Prostate gland (tissue), 2 donors: Measurements from ENCODE around the gene SCNN1A. TPM values are rescaled to one million over a fixed set of nuclear protein-coding genes. Genes with fewer than 3 reads are reported as not detected.
A peak's percentile ranks its signal among the peaks of the same experiment; 100 is the strongest.

Source experiments
- DNase-seq: peaks from one replicate; pipeline ENCODE4 v3.0.0-alpha.2; 2019; ENCODE audit warnings: low spot score
- H3K27ac ChIP-seq, 2 donors: fragments of 200-600 bp; sonication (generic); 2 replicates each; pipeline ENCODE4 v1.5.1; 2017 to 2019
- H3K27me3 ChIP-seq: fragments of 200-600 bp; sonication (generic); replicated peaks from 2 replicates; pipeline ENCODE4 v1.5.1; 2019; ENCODE audit not compliant: insufficient read depth
- H3K36me3 ChIP-seq, 2 donors: fragments of 200-600 bp; sonication (generic); 1 replicate in 1 of 2; 2 replicates in 1 of 2; pipeline versions ENCODE4 v1.5.1 to v1.8.1; 2017 to 2019
- H3K4me1 ChIP-seq: fragments of 200-600 bp; sonication (generic); replicated peaks from 2 replicates; pipeline ENCODE4 v1.5.1; 2019
- H3K4me3 ChIP-seq, 2 donors: fragments of 200-600 bp; sonication (generic); 2 replicates each; pipeline ENCODE4 v1.5.1; 2017 to 2019
- H3K9me3 ChIP-seq: fragments of 200-600 bp; sonication (generic); 2 replicates; pipeline ENCODE4 v1.5.1; 2017
- POLR2A ChIP-seq: fragments of 450-650 bp; IDR thresholded peaks from one replicate; pipeline ENCODE4 v1.6.1; 2016; ENCODE audit warnings: antibody characterized with exemption, mild to moderate bottlenecking
- POLR2AphosphoS5 ChIP-seq: sonication (generic); formaldehyde crosslinking; IDR thresholded peaks from one replicate; pipeline ENCODE4 v1.6.1; 2017; ENCODE audit warnings: antibody characterized with exemption
- WGBS: methylation state at CpG from one replicate; pipeline ENCODE4 v1.1.5; 2018; 5-methylcytosine and 5-hydroxymethylcytosine counted together
- intact Hi-C: fragments of 100-400 bp; cut with DNase I; formaldehyde crosslinking; loops from one replicate; pipeline ENCODE4 v1.14.2; 2022
- total RNA-seq, 2 donors: library from RNA; depleted of rRNA; stranded (reverse); fragments of >200 nt; gene quantifications; one replicate each; pipeline ENCODE4 v1.1.0, GENCODE V29; 2016
- TF ChIP-seq, protein P1 (sequence below), 4 experiments: fragments of 200-600 bp in 2 of 4; fragments of 450-650 bp in 2 of 4; sonication (generic) in 2 of 4; IDR thresholded peaks; 1 replicate in 3 of 4; 2 replicates in 1 of 4; pipeline ENCODE4 v1.5.1; 2016 to 2019; ENCODE audit warnings: antibody characterized with exemption in 4 of 4, mild to moderate bottlenecking in 2 of 4, moderate library complexity in 2 of 4

Gene SCNN1A
- total RNA-seq, 2 donors from 2014 or later, result 128 to 211 TPM

DNA sequence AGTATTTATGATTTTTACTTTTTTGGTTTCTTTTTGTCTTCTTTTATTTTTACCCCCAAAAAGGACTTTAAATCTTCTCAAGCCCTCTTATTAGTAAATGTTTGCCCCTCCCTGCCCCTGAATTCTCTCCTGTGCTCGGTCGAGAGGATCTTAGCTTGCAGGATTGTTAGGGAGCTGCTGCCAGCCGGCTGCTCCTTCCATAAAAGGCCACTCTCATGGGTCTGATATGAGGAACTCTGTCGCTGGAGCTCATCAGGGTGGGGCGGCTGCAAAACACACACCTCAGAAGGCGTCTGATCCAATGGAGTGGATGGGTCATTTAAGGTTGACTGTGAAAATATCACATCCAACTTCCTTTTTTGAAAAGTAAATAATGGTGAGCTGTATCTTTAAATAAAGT is 17.1 kb upstream of the SCNN1A start:
- TF ChIP-seq, protein P1, sequence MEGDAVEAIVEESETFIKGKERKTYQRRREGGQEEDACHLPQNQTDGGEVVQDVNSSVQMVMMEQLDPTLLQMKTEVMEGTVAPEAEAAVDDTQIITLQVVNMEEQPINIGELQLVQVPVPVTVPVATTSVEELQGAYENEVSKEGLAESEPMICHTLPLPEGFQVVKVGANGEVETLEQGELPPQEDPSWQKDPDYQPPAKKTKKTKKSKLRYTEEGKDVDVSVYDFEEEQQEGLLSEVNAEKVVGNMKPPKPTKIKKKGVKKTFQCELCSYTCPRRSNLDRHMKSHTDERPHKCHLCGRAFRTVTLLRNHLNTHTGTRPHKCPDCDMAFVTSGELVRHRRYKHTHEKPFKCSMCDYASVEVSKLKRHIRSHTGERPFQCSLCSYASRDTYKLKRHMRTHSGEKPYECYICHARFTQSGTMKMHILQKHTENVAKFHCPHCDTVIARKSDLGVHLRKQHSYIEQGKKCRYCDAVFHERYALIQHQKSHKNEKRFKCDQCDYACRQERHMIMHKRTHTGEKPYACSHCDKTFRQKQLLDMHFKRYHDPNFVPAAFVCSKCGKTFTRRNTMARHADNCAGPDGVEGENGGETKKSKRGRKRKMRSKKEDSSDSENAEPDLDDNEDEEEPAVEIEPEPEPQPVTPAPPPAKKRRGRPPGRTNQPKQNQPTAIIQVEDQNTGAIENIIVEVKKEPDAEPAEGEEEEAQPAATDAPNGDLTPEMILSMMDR (IDR thresholded peaks at IDR 0.05), result no peak
- TF ChIP-seq POLR2A (peak; percentile 61), POLR2AphosphoS5 (peak; percentile 85)
- Histone ChIP-seq H3K27ac (peak overlapping the region; percentile 63 to 74), H3K4me3 (no peak overlapping the region), H3K27me3 (no peaks in the 10 kb centered on the region), H3K4me1 (no peaks in the 10 kb centered on the region), H3K9me3 (no peaks in the 10 kb centered on the region), H3K36me3 (no peaks in the 10 kb centered on the region)
- DNase-seq, result peak; percentile 81
- intact Hi-C loops, result no loop called here
- WGBS, result 2% methylated on average over 6 of the region's 6 CpGs

DNA sequence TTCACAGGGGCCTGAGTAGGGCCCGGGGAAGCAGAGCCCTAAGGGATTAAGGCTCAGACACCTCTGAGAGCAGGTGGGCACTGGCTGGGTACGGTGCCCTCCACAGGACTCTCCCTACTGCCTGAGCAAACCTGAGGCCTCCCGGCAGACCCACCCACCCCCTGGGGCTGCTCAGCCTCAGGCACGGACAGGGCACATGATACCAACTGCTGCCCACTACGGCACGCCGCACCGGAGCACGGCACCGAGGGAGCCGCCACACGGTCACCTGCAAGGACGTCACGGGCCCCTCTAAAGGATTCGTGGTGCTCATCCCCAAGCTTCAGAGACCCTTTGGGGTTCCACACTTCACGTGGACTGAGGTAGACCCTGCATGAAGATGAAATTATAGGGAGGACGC is 15.7 kb upstream of the SCNN1A start:
- TF ChIP-seq, protein P1 (IDR thresholded peaks at IDR 0.05), result no peak
- TF ChIP-seq POLR2A (no peak), POLR2AphosphoS5 (no peak)
- no peaks in the 10 kb centered on the region for H3K27me3 ChIP-seq
- H3K4me1 ChIP-seq, result peaks cover 8% of the 10 kb centered on the region
- H3K27ac ChIP-seq, result peak overlapping the region; percentile 30 to 74
- intact Hi-C loops, result no loop called here
- H3K36me3 ChIP-seq, result no peaks in the 10 kb centered on the region
- H3K4me3 ChIP-seq, result no peak overlapping the region
- no peaks in the 10 kb centered on the region for H3K9me3 ChIP-seq
- 79% methylated on average over 17 of the region's 17 CpGs for WGBS
- no peak for DNase-seq

DNA sequence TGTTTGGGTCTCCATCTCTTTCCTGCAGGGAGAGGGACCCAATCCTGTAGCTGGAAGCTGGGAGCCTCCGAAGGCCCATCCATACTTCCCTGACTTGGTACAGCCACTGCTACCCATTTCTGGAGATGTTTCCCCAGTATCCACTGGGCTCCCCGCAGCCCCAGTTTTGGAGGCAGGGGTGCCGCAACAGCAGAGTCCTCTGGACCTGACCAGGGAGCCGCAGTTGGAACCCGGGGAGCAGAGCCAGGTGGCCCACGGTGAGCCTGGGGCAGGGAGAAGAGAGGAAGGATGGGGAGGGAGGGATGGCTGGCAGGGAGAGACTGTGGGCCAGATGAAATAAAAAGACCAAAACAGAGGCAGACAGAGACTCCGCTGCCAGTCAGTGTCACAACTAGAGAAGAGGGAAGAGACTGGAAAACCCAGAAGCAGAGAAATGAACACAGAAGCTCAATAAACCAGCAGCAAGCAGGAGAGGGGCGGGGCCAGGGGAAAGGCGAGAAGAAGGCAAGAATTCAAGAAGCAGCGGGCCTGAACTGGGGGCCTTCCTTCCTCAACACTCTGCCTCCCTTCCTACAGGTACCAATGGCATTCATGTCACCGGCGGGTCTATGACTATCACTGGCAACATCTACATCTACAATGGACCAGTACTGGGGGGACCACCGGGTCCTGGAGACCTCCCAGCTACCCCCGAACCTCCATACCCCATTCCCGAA is 14.9 kb upstream of the SCNN1A start:
- H3K4me3 ChIP-seq, result no peak overlapping the region
- no peaks in the 10 kb centered on the region for H3K36me3 ChIP-seq
- TF ChIP-seq POLR2AphosphoS5 (no peak), POLR2A (no peak)
- TF ChIP-seq, protein P1 (IDR thresholded peaks at IDR 0.05), result no peak
- H3K27ac ChIP-seq, result peak overlapping the region; percentile 30 to 74
- H3K9me3 ChIP-seq, result no peaks in the 10 kb centered on the region
- H3K27me3 ChIP-seq, result no peaks in the 10 kb centered on the region
- DNase-seq, result peak; percentile 21
- 63% methylated on average over 15 of the region's 15 CpGs for WGBS
- intact Hi-C loops, result no loop called here
- peaks cover 12% of the 10 kb centered on the region for H3K4me1 ChIP-seq

DNA sequence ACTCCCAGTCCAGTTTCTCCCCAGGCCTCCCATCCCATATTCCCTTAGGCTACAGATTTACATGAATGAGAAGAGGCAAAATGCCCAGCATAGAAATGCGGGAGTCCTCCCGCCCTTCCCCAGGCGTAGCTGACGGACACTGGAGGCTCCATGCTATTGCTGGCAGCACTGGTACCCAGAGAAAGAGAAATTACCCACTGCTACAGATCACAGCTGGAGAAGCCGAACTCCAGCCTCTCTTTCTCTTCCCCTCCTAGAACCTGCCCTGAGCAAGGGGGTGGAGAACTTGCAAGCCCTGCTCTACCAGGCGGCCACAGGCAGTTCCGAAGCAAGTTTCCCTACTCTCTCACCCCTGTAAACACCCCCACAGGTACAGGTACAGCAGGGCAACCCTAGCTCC is 12.2 kb upstream of the SCNN1A start:
- Histone ChIP-seq H3K27ac (peak overlapping the region; percentile 42 to 56), H3K36me3 (no peaks in the 10 kb centered on the region), H3K4me3 (no peak overlapping the region), H3K4me1 (peaks cover 28% of the 10 kb centered on the region), H3K27me3 (no peaks in the 10 kb centered on the region), H3K9me3 (no peaks in the 10 kb centered on the region)
- intact Hi-C loops, result no loop called here
- WGBS, result 73% methylated on average over 7 of the region's 7 CpGs
- DNase-seq, result peak; percentile 5
- no peak for TF ChIP-seq POLR2AphosphoS5
- TF ChIP-seq, protein P1 (IDR thresholded peaks at IDR 0.05), result no peak
- TF ChIP-seq POLR2A, result no peak

DNA sequence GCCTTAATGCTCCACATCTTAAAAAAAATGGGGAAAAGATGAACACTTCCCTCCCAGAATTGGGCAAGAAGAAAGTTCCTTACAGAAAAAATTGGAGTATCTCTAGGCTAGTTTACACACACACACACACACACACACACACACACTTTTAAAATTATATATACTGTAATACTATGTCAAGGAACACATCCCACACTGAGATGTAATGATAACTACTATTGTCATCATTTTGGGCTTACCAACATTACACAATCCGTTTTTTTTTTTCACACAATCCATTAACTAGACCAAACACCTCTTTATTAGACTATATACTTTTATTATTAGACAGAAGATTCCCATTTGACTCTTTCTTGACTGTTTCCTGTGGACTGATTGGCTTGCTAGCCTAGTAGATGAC is 11.1 kb upstream of the SCNN1A start:
- Histone ChIP-seq H3K36me3 (no peaks in the 10 kb centered on the region), H3K27ac (peak overlapping the region; percentile 12 to 49), H3K4me1 (peaks cover 28% of the 10 kb centered on the region), H3K4me3 (no peak overlapping the region), H3K27me3 (no peaks in the 10 kb centered on the region), H3K9me3 (no peaks in the 10 kb centered on the region)
- intact Hi-C loops, result no loop called here
- TF ChIP-seq POLR2AphosphoS5 (no peak), POLR2A (no peak)
- TF ChIP-seq, protein P1 (IDR thresholded peaks at IDR 0.05), result no peak
- WGBS, result 28% methylated on average over 1 of the region's 1 CpG
- no peak for DNase-seq
